HepG2 (cell line): ENCODE results near the gene PLPPR3. TPM values are rescaled to one million over a fixed set of nuclear protein-coding genes. Genes with fewer than 3 reads are reported as not detected.

Experiments used
- BCL3 ChIP-seq: sonication (generic); formaldehyde crosslinking; IDR thresholded peaks from 2 replicates; pipeline ENCODE4 v1.5.1; 2020; ENCODE audit warnings: mild to moderate bottlenecking, missing genetic modification reagents, moderate library complexity
- HDAC1 ChIP-seq: sonication (generic); formaldehyde crosslinking; IDR thresholded peaks from 2 replicates; pipeline ENCODE4 v1.5.1; 2020; ENCODE audit warnings: mild to moderate bottlenecking, missing genetic modification reagents
- HIVEP1 ChIP-seq: sonication (generic); formaldehyde crosslinking; IDR thresholded peaks from 2 replicates; pipeline ENCODE4 v1.4.0; 2020; ENCODE audit warnings: mild to moderate bottlenecking, missing genetic modification reagents
- TAF15 ChIP-seq: fragments of 200-400 bp; formaldehyde crosslinking; IDR thresholded peaks from one replicate; pipeline ENCODE4 v1.6.1; 2018; ENCODE audit warnings: mild to moderate bottlenecking, low read depth, low read length; ENCODE audit not compliant: poor library complexity, severe bottlenecking
- ZFP90 ChIP-seq: sonication (generic); formaldehyde crosslinking; IDR thresholded peaks from 2 replicates; pipeline ENCODE4 v1.8.0; 2022; ENCODE audit warnings: missing genetic modification reagents, mild to moderate bottlenecking, inconsistent platforms, borderline replicate concordance
- ZNF234 ChIP-seq: sonication (generic); formaldehyde crosslinking; conservative IDR thresholded peaks from 2 replicates; pipeline ENCODE4 v1.5.1; 2020; ENCODE audit warnings: mild to moderate bottlenecking, missing genetic modification reagents
- ZNF280D ChIP-seq: sonication (generic); formaldehyde crosslinking; IDR thresholded peaks from 2 replicates; pipeline ENCODE4 v1.5.1; 2020; ENCODE audit warnings: mild to moderate bottlenecking, missing genetic modification reagents
- ZNF614 ChIP-seq: IDR thresholded peaks from 2 replicates; pipeline ENCODE4 v1.6.1; 2018; ENCODE audit warnings: missing biosample characterization, missing genetic modification reagents, inconsistent platforms, borderline replicate concordance
- ZNF770 ChIP-seq: sonication (generic); formaldehyde crosslinking; IDR thresholded peaks from 2 replicates; pipeline ENCODE4 v1.5.0; 2020; ENCODE audit warnings: mild to moderate bottlenecking, missing genetic modification reagents
- polyA plus RNA-seq, 8 experiments: library from polyadenylated mRNA; depleted of rRNA in 3 of 8; stranded (reverse) in 7 of 8; unstranded in 1 of 8; fragments of >200 nt; fragmentation: Illumina TruSeq in 4 of 8; extraction: Trizol in 4 of 8; gene quantifications; 2 replicates each; pipeline versions ENCODE4 v1.2.1 to v1.2.3, GENCODE V29; 2011 to 2016; ENCODE audit warnings: low read depth in 4 of 8, missing spikeins in 1 of 8, mixed read lengths in 1 of 8; ENCODE audit not compliant: insufficient read depth in 1 of 8
- total RNA-seq, 5 experiments: library from RNA; depleted of rRNA; stranded (reverse); fragments of >200 nt; fragmentation: Illumina TruSeq; extraction: Trizol; gene quantifications; 2 replicates each; pipeline ENCODE4 v1.2.3, GENCODE V29; 2016; ENCODE audit warnings: low read depth in 1 of 5
- TF ChIP-seq, protein P1 (sequence below): sonication (generic); formaldehyde crosslinking; conservative IDR thresholded peaks from 2 replicates; pipeline ENCODE4 v1.4.0; 2020; ENCODE audit warnings: mild to moderate bottlenecking, missing genetic modification reagents, moderate library complexity
- TF ChIP-seq, protein P2 (sequence below): sonication (generic); formaldehyde crosslinking; IDR thresholded peaks from 2 replicates; pipeline ENCODE4 v1.4.0; 2020; ENCODE audit warnings: missing genetic modification reagents, low read depth, mild to moderate bottlenecking, borderline replicate concordance
- TF ChIP-seq, protein P3 (sequence below): sonication (generic); formaldehyde crosslinking; IDR thresholded peaks from 2 replicates; pipeline ENCODE4 v1.4.0; 2020; ENCODE audit warnings: mild to moderate bottlenecking, missing genetic modification reagents, borderline replicate concordance

PLPPR3 gene
- total and polyA plus RNA-seq, 2 of the 13 experiments (the other 11 are each of a cell fraction or from before 2014, with no cell fraction given) = 0.07 to 0.16 TPM

DNA sequence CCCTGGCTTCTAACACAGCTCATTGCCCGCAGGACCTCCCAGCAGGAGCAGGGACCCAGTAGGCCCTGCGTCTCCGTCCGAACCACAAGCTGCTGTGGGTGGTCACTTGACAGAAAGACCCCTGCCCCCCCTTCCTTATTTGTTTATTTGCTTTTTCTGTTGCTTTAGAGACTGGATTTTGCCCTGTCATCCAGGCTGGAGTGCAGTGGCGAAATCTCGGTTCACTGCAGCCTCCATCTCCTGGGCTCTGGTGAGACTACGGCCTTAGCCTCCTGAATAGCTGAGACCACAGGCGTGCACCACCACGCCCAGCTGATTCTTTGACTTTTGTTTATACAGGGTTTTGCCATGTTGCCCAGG is 32.1 kb downstream of the PLPPR3 start (continued):
- TF ChIP-seq ZFP90 (CRISPR knock-in tag) = peak; percentile 71
- peak; percentile 59; the same call in 1 of the 2 replicates for TF ChIP-seq HDAC1 (CRISPR knock-in tag)
- TF ChIP-seq, protein P1, sequence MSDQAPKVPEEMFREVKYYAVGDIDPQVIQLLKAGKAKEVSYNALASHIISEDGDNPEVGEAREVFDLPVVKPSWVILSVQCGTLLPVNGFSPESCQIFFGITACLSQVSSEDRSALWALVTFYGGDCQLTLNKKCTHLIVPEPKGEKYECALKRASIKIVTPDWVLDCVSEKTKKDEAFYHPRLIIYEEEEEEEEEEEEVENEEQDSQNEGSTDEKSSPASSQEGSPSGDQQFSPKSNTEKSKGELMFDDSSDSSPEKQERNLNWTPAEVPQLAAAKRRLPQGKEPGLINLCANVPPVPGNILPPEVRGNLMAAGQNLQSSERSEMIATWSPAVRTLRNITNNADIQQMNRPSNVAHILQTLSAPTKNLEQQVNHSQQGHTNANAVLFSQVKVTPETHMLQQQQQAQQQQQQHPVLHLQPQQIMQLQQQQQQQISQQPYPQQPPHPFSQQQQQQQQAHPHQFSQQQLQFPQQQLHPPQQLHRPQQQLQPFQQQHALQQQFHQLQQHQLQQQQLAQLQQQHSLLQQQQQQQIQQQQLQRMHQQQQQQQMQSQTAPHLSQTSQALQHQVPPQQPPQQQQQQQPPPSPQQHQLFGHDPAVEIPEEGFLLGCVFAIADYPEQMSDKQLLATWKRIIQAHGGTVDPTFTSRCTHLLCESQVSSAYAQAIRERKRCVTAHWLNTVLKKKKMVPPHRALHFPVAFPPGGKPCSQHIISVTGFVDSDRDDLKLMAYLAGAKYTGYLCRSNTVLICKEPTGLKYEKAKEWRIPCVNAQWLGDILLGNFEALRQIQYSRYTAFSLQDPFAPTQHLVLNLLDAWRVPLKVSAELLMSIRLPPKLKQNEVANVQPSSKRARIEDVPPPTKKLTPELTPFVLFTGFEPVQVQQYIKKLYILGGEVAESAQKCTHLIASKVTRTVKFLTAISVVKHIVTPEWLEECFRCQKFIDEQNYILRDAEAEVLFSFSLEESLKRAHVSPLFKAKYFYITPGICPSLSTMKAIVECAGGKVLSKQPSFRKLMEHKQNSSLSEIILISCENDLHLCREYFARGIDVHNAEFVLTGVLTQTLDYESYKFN (CRISPR knock-in tag) = peak; percentile 75
- TF ChIP-seq ZNF234 (CRISPR knock-in tag) = no peak
- TF ChIP-seq, protein P2, sequence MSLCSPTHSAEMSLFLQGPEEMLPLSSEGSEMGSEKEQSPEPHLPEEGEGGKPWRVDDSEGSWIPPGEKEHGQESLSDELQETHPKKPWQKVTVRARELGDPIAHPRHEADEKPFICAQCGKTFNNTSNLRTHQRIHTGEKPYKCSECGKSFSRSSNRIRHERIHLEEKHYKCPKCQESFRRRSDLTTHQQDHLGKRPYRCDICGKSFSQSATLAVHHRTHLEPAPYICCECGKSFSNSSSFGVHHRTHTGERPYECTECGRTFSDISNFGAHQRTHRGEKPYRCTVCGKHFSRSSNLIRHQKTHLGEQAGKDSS (CRISPR knock-in tag) = 0 out of 2 replicates have a peak, but pooled peaks have one; percentile 44
- TF ChIP-seq HIVEP1 (CRISPR knock-in tag) = peak; percentile 30; the same call in 1 of the 2 replicates
- TF ChIP-seq TAF15 = no peak
- TF ChIP-seq ZNF614 (CRISPR knock-in tag) = no peak
- TF ChIP-seq ZNF280D (CRISPR knock-in tag) = peak; percentile 85; the same call in 1 of the 2 replicates
- 0 out of 2 replicates have a peak, but pooled peaks have one; percentile 5 for TF ChIP-seq BCL3 (CRISPR knock-in tag)
- TF ChIP-seq, protein P3, sequence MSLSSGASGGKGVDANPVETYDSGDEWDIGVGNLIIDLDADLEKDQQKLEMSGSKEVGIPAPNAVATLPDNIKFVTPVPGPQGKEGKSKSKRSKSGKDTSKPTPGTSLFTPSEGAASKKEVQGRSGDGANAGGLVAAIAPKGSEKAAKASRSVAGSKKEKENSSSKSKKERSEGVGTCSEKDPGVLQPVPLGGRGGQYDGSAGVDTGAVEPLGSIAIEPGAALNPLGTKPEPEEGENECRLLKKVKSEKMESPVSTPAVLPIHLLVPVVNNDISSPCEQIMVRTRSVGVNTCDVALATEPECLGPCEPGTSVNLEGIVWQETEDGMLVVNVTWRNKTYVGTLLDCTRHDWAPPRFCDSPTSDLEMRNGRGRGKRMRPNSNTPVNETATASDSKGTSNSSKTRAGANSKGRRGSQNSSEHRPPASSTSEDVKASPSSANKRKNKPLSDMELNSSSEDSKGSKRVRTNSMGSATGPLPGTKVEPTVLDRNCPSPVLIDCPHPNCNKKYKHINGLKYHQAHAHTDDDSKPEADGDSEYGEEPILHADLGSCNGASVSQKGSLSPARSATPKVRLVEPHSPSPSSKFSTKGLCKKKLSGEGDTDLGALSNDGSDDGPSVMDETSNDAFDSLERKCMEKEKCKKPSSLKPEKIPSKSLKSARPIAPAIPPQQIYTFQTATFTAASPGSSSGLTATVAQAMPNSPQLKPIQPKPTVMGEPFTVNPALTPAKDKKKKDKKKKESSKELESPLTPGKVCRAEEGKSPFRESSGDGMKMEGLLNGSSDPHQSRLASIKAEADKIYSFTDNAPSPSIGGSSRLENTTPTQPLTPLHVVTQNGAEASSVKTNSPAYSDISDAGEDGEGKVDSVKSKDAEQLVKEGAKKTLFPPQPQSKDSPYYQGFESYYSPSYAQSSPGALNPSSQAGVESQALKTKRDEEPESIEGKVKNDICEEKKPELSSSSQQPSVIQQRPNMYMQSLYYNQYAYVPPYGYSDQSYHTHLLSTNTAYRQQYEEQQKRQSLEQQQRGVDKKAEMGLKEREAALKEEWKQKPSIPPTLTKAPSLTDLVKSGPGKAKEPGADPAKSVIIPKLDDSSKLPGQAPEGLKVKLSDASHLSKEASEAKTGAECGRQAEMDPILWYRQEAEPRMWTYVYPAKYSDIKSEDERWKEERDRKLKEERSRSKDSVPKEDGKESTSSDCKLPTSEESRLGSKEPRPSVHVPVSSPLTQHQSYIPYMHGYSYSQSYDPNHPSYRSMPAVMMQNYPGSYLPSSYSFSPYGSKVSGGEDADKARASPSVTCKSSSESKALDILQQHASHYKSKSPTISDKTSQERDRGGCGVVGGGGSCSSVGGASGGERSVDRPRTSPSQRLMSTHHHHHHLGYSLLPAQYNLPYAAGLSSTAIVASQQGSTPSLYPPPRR (CRISPR knock-in tag) = 0 out of 2 replicates have a peak, but pooled peaks have one; percentile 22
- peak; percentile 90 for TF ChIP-seq ZNF770 (CRISPR knock-in tag)
